Smooth muscle cell (in vitro differentiated cells): ENCODE results near the gene ARHGEF40. TPM values are rescaled to one million over a fixed set of nuclear protein-coding genes. Genes with fewer than 3 reads are reported as not detected.
A peak's percentile ranks its signal among the peaks of the same experiment; 100 is the strongest.

Experiments
- DNase-seq: peaks from one replicate; lab custom pipeline; 2025; ENCODE audit not compliant: unreplicated experiment; lab: John Stamatoyannopoulos, UW
- H2AFZ ChIP-seq: fragments of 200-600 bp; sonication (generic); 2 replicates; pipeline ENCODE4 v1.6.0; 2016; ENCODE audit warnings: antibody characterized with exemption, low read depth, mild to moderate bottlenecking
- H3F3A ChIP-seq: fragments of 200-600 bp; sonication (generic); 2 replicates; pipeline ENCODE4 v1.6.0; 2017; ENCODE audit warnings: antibody characterized with exemption, low read depth
- H3K27ac ChIP-seq: fragments of 200-600 bp; sonication (generic); 2 replicates; pipeline ENCODE4 v1.5.1; 2016; ENCODE audit warnings: low read depth, mild to moderate bottlenecking
- H3K27me3 ChIP-seq: fragments of 200-600 bp; sonication (generic); 2 replicates; pipeline ENCODE4 v1.6.1; 2016; ENCODE audit warnings: low read depth, mild to moderate bottlenecking
- H3K36me3 ChIP-seq: fragments of 200-600 bp; sonication (generic); 2 replicates; pipeline ENCODE4 v1.5.1; 2016; ENCODE audit warnings: low read depth
- H3K4me1 ChIP-seq: fragments of 200-600 bp; sonication (generic); 2 replicates; pipeline ENCODE4 v1.5.1; 2016; ENCODE audit warnings: low read depth
- H3K4me2 ChIP-seq: fragments of 200-600 bp; sonication (generic); 2 replicates; pipeline ENCODE4 v1.6.0; 2016; ENCODE audit warnings: mild to moderate bottlenecking
- H3K4me3 ChIP-seq: fragments of 200-600 bp; sonication (generic); 2 replicates; pipeline ENCODE4 v1.5.1; 2016; ENCODE audit warnings: mild to moderate bottlenecking
- H3K79me2 ChIP-seq: fragments of 200-600 bp; sonication (generic); 2 replicates; pipeline ENCODE4 v1.6.0; 2016; ENCODE audit warnings: low read depth, mild to moderate bottlenecking
- H3K9ac ChIP-seq: fragments of 200-600 bp; sonication (generic); 2 replicates; pipeline ENCODE4 v1.6.0; 2016; ENCODE audit warnings: low read depth
- H3K9me3 ChIP-seq: fragments of 200-600 bp; sonication (generic); replicated peaks from 2 replicates; pipeline ENCODE4 v1.5.1; 2016; ENCODE audit warnings: low read depth
- H4K20me1 ChIP-seq: fragments of 200-600 bp; sonication (generic); 2 replicates; pipeline ENCODE4 v1.6.0; 2016; ENCODE audit warnings: low read depth
- WGBS: methylation state at CpG from one replicate; pipeline ENCODE4 v1.1.7; 2016; ENCODE audit warnings: low lambda C conversion rate; 5-methylcytosine and 5-hydroxymethylcytosine counted together
- polyA plus RNA-seq: library from polyadenylated mRNA; unstranded; fragments of >200 nt; fragmentation: Nextera tagmentation; extraction: Ambion mirVana; gene quantifications from 2 replicates; pipeline ENCODE4 v1.2.1, GENCODE V29; 2016
- total RNA-seq: library from RNA; depleted of rRNA; stranded (reverse); fragments of >200 nt; gene quantifications from 2 replicates; pipeline ENCODE4 v1.2.3, GENCODE V29; 2014
- TF ChIP-seq, protein P1 (sequence below): fragments of 200-600 bp; sonication (generic); IDR thresholded peaks from 2 replicates; pipeline ENCODE4 v1.5.1; 2017; ENCODE audit warnings: borderline replicate concordance, mild to moderate bottlenecking, antibody characterized with exemption; ENCODE audit not compliant: insufficient read depth, poor library complexity, severe bottlenecking

The ARHGEF40 gene
- total and polyA plus RNA-seq, 2 experiments from 2014 or later, result 67.8 to 74.4 TPM

DNA sequence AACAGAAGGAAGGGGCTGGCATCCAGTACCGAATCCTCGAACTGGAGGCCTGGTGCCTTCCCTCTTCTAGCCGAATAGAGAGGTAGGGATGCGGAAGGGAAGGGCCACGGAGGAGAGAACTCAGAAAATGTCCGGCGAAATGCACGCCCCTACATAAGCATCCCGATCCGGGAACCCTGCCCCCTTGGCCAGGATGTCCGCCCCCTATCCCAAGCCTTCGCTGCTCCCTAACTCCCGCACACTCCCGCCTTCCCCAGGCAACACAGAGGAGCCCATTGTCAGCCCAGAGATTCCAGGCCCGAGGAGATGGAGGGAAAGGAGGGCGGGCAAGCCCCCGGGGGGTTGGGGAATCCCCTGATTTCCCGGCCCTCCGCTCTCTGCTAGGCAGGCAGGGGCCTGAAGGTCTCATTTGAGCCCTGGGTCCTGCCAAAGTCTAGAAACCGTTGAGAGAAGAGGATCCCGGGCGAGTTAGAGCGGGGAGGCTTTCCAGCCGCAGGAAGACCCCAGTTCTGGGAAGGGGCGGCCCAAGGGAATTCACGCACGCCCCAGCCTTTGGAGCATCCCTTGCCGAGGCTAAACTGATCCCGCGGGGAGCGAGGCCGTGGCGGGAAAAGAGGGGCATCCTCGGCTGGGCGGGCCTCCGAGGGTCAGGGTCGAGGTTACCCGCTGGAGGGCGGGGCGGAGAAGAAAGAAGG is 569 bp upstream of the ARHGEF40 start:
- no peaks in the 10 kb centered on the region for H3K36me3 ChIP-seq
- H4K20me1 ChIP-seq, result peaks cover 16% of the 10 kb centered on the region
- peaks cover 22% of the 10 kb centered on the region for H3F3A ChIP-seq
- H3K27me3 ChIP-seq, result no peaks in the 10 kb centered on the region
- H3K4me1 ChIP-seq, result peaks cover 25% of the 10 kb centered on the region
- peak overlapping the region; percentile 88 for H3K4me3 ChIP-seq
- TF ChIP-seq, protein P1, sequence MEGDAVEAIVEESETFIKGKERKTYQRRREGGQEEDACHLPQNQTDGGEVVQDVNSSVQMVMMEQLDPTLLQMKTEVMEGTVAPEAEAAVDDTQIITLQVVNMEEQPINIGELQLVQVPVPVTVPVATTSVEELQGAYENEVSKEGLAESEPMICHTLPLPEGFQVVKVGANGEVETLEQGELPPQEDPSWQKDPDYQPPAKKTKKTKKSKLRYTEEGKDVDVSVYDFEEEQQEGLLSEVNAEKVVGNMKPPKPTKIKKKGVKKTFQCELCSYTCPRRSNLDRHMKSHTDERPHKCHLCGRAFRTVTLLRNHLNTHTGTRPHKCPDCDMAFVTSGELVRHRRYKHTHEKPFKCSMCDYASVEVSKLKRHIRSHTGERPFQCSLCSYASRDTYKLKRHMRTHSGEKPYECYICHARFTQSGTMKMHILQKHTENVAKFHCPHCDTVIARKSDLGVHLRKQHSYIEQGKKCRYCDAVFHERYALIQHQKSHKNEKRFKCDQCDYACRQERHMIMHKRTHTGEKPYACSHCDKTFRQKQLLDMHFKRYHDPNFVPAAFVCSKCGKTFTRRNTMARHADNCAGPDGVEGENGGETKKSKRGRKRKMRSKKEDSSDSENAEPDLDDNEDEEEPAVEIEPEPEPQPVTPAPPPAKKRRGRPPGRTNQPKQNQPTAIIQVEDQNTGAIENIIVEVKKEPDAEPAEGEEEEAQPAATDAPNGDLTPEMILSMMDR, result no peak
- peak overlapping the region; percentile 91 for H3K9ac ChIP-seq
- H3K9me3 ChIP-seq, result no peaks in the 10 kb centered on the region
- H3K4me2 ChIP-seq, result peak overlapping the region; percentile 99
- H2AFZ ChIP-seq, result peak overlapping the region; percentile 84
- H3K79me2 ChIP-seq, result peaks cover 22% of the 10 kb centered on the region
- DNase-seq, result peak; percentile 65
- peak overlapping the region; percentile 93 for H3K27ac ChIP-seq
- under 1% methylated on average over 35 of the region's 40 CpGs for WGBS

DNA sequence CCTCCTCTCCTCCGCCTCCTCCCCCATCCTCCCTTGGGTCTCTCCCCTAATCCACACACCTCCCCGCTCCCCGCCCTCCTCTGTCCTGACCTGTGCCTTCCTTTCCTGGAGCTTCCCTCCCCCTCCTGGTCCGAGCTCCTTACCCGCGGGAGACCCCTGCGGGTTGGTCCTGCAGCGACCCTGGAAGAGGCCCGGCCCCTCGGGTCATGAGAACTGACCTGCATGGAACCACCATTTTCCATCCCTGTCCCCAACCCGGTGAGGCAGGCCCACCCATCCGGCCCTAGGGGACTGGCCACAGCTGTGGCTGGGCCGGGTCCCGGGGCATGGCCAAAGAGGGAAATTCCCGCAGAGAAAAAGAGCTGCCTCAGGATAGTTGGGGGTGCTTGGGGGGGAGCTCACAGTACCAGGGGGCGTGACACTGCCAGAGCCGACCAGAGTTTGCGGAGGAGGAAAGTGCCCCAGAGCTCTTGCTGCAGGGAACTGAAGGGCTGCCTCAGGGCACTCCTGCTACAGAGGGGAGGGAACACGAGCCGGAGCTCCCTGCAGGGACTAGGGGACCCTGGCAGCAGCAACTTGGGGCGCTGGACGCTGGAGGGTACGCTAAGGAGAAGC is 613 bp downstream of the ARHGEF40 start:
- no peak overlapping the region for H2AFZ ChIP-seq
- H3K4me2 ChIP-seq, result peak overlapping the region; percentile 99
- TF ChIP-seq, protein P1, result no peak
- H3K4me3 ChIP-seq, result peak overlapping the region; percentile 88
- peaks cover 22% of the 10 kb centered on the region for H3F3A ChIP-seq
- no peaks in the 10 kb centered on the region for H3K27me3 ChIP-seq
- DNase-seq, result peak; percentile 69
- H4K20me1 ChIP-seq, result peaks cover 27% of the 10 kb centered on the region
- peaks cover 25% of the 10 kb centered on the region for H3K4me1 ChIP-seq
- H3K36me3 ChIP-seq, result no peaks in the 10 kb centered on the region
- 0% methylated on average over 20 of the region's 23 CpGs for WGBS
- peak overlapping the region; percentile 91 for H3K9ac ChIP-seq
- no peaks in the 10 kb centered on the region for H3K9me3 ChIP-seq
- peak overlapping the region; percentile 93 for H3K27ac ChIP-seq
- peaks cover 34% of the 10 kb centered on the region for H3K79me2 ChIP-seq

DNA sequence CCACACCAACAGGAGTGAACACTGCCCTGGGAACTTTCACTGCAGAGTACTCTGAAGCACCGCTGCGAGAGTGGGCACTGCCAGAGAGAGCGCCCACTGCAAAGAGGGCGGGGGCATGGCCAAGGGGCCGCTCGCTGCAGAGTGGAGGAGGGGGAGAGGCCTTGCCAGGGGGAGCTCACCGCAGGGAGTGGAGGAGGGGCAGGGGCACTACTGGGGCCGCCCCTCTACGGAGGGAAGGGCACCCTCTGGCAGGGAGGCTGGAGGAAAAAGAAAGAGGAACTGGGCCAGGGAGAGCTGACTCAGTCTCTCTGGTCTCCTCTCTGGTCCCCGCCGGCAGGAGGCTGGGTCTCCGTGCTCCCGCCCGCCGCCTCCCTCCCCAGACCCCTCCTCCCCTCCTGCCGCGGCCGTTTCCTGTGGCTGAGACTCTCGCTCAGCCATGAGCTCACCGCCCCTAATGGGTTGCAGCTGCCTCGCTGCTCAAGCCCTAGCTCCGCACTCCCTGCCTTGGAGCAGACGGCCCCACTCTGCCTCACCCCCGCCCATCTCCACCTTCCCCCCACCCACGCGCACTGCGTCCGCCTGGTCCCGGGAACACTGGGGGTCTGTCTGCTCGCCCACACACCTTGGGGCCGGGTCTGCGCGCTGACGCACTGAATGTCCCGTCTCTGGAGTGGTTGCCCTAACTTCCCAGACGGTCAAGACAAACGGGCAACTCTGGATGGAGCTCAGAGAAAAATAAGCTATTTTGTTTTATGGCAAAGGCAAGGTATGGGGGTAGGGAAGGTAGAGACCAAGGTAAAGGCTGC is 1.3 kb downstream of the ARHGEF40 start:
- TF ChIP-seq, protein P1, result no peak
- peak overlapping the region; percentile 93 for H3K27ac ChIP-seq

More for the DNA sequence above, 1.3 kb downstream of the ARHGEF40 start:
- Histone ChIP-seq H3K4me2 (peak overlapping the region; percentile 99), H4K20me1 (peaks cover 34% of the 10 kb centered on the region), H2AFZ (no peak overlapping the region), H3K79me2 (peaks cover 41% of the 10 kb centered on the region), H3K4me3 (peak overlapping the region; percentile 88), H3K9me3 (no peaks in the 10 kb centered on the region), H3F3A (peaks cover 26% of the 10 kb centered on the region), H3K9ac (peak overlapping the region; percentile 91), H3K36me3 (peaks cover 4% of the 10 kb centered on the region), H3K27me3 (no peaks in the 10 kb centered on the region), H3K4me1 (peaks cover 25% of the 10 kb centered on the region)
- peak; percentile 72 for DNase-seq
- WGBS, result under 1% methylated on average over 21 of the region's 37 CpGs
